HepG2 (cell line): ENCODE data around the gene CD40. TPM values are rescaled to one million over a fixed set of nuclear protein-coding genes. Genes with fewer than 3 reads are reported as not detected.

Experiments used
- AKAP8 ChIP-seq: sonication (generic); formaldehyde crosslinking; IDR thresholded peaks from 2 replicates; pipeline ENCODE4 v1.5.1; 2020; ENCODE audit warnings: mild to moderate bottlenecking, missing genetic modification reagents
- CEBPG ChIP-seq: IDR thresholded peaks from 2 replicates; pipeline ENCODE4 v1.6.1; 2016
- CHD4 ChIP-seq: fragments of 200-600 bp; sonication (generic); IDR thresholded peaks from 2 replicates; pipeline ENCODE4 v1.7.0; 2017; ENCODE audit warnings: mild to moderate bottlenecking, low read length, borderline replicate concordance
- NR2C2 ChIP-seq: sonication (generic); formaldehyde crosslinking; IDR thresholded peaks from 2 replicates; pipeline ENCODE4 v1.4.0; 2020; ENCODE audit warnings: missing genetic modification reagents, mild to moderate bottlenecking, moderate library complexity, borderline replicate concordance
- RFX5 ChIP-seq: IDR thresholded peaks from 2 replicates; pipeline ENCODE4 v1.6.1; 2011; ENCODE audit warnings: low read depth, low read length, improper control_type of control experiment
- SKI ChIP-seq: fragments of 450-650 bp; IDR thresholded peaks from one replicate; pipeline ENCODE4 v1.6.1; 2018; ENCODE audit warnings: mild to moderate bottlenecking; ENCODE audit not compliant: partially characterized antibody
- SOX13 ChIP-seq, 3 experiments: fragments of 450-650 bp in 1 of 3; sonication (generic) in 1 of 3; formaldehyde crosslinking in 1 of 3; IDR thresholded peaks in 2 of 3; conservative IDR thresholded peaks in 1 of 3; 2 replicates each; pipeline versions ENCODE4 v1.5.0 to v1.6.1; 2016 to 2020; ENCODE audit warnings: antibody characterized with exemption in 1 of 3, mild to moderate bottlenecking in 1 of 3, missing compliant biosample characterization in 1 of 3, missing genetic modification reagents in 1 of 3, moderate library complexity in 1 of 3
- TFE3 ChIP-seq: IDR thresholded peaks from 2 replicates; pipeline ENCODE4 v1.6.1; 2016
- ZBTB20 ChIP-seq: sonication (generic); formaldehyde crosslinking; IDR thresholded peaks from 2 replicates; pipeline ENCODE4 v1.8.1; 2023; ENCODE audit warnings: missing genetic modification reagents, low read depth, mild to moderate bottlenecking, borderline replicate concordance
- ZBTB40 ChIP-seq, 2 experiments: fragments of 450-650 bp in 1 of 2; sonication (generic) in 1 of 2; formaldehyde crosslinking in 1 of 2; IDR thresholded peaks; 2 replicates each; pipeline versions ENCODE4 v1.6.1 to v1.8.0; 2016 to 2022; ENCODE audit warnings: antibody characterized with exemption in 1 of 2, mild to moderate bottlenecking in 1 of 2, missing genetic modification reagents in 1 of 2
- ZNF263 ChIP-seq: sonication (generic); formaldehyde crosslinking; IDR thresholded peaks from 2 replicates; pipeline ENCODE4 v1.4.0; 2020; ENCODE audit warnings: missing genetic modification reagents
- ZNF292 ChIP-seq: sonication (generic); formaldehyde crosslinking; IDR thresholded peaks from 2 replicates; pipeline ENCODE4 v1.8.1; 2022; ENCODE audit warnings: mild to moderate bottlenecking, low read depth, missing genetic modification reagents, borderline replicate concordance
- ZNF570 ChIP-seq: sonication (generic); formaldehyde crosslinking; IDR thresholded peaks from 2 replicates; pipeline ENCODE4 v1.4.0; 2020; ENCODE audit warnings: mild to moderate bottlenecking, missing genetic modification reagents, borderline replicate concordance
- polyA plus RNA-seq, 8 experiments: library from polyadenylated mRNA; depleted of rRNA in 3 of 8; stranded (reverse) in 7 of 8; unstranded in 1 of 8; fragments of >200 nt; fragmentation: Illumina TruSeq in 4 of 8; extraction: Trizol in 4 of 8; gene quantifications; 2 replicates each; pipeline versions ENCODE4 v1.2.1 to v1.2.3, GENCODE V29; 2011 to 2016; ENCODE audit warnings: low read depth in 4 of 8, missing spikeins in 1 of 8, mixed read lengths in 1 of 8; ENCODE audit not compliant: insufficient read depth in 1 of 8
- total RNA-seq, 5 experiments: library from RNA; depleted of rRNA; stranded (reverse); fragments of >200 nt; fragmentation: Illumina TruSeq; extraction: Trizol; gene quantifications; 2 replicates each; pipeline ENCODE4 v1.2.3, GENCODE V29; 2016; ENCODE audit warnings: low read depth in 1 of 5
- TF ChIP-seq, protein P1 (sequence below): IDR thresholded peaks from 2 replicates; pipeline ENCODE4 v1.6.1; 2016; ENCODE audit warnings: mild to moderate bottlenecking
- TF ChIP-seq, protein P2 (sequence below): IDR thresholded peaks from 2 replicates; pipeline ENCODE4 v1.6.1; 2016; ENCODE audit warnings: missing compliant biosample characterization, missing genetic modification reagents, borderline replicate concordance

The CD40 gene
- total and polyA plus RNA-seq, 2 of the 13 experiments (the other 11 are each of a cell fraction or from before 2014, with no cell fraction given): 4.6 to 13.4 TPM

- TF ChIP-seq ZBTB40 (IDR thresholded peaks at IDR 0.05) (no peak), ZBTB40 (CRISPR knock-in tag; IDR thresholded peaks at IDR 0.05) (no peak), ZBTB20 (CRISPR knock-in tag) (no peak), SKI (no peak), CEBPG (CRISPR knock-in tag) (peak; percentile 83), ZNF292 (CRISPR knock-in tag) (no peak), NR2C2 (no peak), ZNF570 (CRISPR knock-in tag) (no peak), CHD4 (0 out of 2 replicates have a peak, but pooled peaks have one; percentile 38), AKAP8 (CRISPR knock-in tag) (no peak), RFX5 (no peak), ZNF263 (no peak), TFE3 (CRISPR knock-in tag) (no peak), SOX13 (IDR thresholded peaks at IDR 0.05) (no peak), SOX13 (CRISPR knock-in tag; conservative IDR thresholded peaks at IDR 0.05 in 1 of 2, IDR thresholded peaks at IDR 0.05 in 1 of 2) (0 out of 4 replicates have a peak, but pooled peaks of 1 of the 2 experiments have one; percentile 53)
- TF ChIP-seq, protein P1, sequence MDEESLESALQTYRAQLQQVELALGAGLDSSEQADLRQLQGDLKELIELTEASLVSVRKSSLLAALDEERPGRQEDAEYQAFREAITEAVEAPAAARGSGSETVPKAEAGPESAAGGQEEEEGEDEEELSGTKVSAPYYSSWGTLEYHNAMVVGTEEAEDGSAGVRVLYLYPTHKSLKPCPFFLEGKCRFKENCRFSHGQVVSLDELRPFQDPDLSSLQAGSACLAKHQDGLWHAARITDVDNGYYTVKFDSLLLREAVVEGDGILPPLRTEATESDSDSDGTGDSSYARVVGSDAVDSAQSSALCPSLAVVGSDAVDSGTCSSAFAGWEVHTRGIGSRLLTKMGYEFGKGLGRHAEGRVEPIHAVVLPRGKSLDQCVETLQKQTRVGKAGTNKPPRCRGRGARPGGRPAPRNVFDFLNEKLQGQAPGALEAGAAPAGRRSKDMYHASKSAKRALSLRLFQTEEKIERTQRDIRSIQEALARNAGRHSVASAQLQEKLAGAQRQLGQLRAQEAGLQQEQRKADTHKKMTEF (CRISPR knock-in tag): no peak
- TF ChIP-seq, protein P2, sequence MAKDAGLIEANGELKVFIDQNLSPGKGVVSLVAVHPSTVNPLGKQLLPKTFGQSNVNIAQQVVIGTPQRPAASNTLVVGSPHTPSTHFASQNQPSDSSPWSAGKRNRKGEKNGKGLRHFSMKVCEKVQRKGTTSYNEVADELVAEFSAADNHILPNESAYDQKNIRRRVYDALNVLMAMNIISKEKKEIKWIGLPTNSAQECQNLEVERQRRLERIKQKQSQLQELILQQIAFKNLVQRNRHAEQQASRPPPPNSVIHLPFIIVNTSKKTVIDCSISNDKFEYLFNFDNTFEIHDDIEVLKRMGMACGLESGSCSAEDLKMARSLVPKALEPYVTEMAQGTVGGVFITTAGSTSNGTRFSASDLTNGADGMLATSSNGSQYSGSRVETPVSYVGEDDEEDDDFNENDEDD: no peak
These were observed 32.8 kb upstream of the CD40 start (continued) for GRCh38 chr20:46085179-46085851.
